Measurements from ENCODE around the gene IGSF6.
"Not testable (repeated sequence)": the region's sequence is repeated elsewhere in the genome, so short reads cannot be mapped to it uniquely, and the experiment has no call there.

IGSF6 gene

GRCh38 chr16:21651515-21651914 is 893 bp downstream of the IGSF6 start:
- DNase-seq, result no peak

GRCh38 chr16:21650521-21650920 is 1.9 kb downstream of the IGSF6 start:
- no peak for DNase-seq

- not testable (repeated sequence) for DNase-seq
Observed at GRCh38 chr16:21649826-21650406, 2.5 kb downstream of the IGSF6 start.

- DNase-seq, result no peak
Observed at GRCh38 chr16:21647562-21648164, 4.7 kb downstream of the IGSF6 start.

GRCh38 chr16:21646721-21647561 is 5.5 kb downstream of the IGSF6 start:
- peak; percentile 88 for DNase-seq

- DNase-seq, result no peak
Observed at GRCh38 chr16:21646091-21646490, 6.3 kb downstream of the IGSF6 start.

GRCh38 chr16:21645261-21645721 is 7.1 kb downstream of the IGSF6 start:
- DNase-seq, result no peak

GRCh38 chr16:21644674-21645073 is 7.7 kb downstream of the IGSF6 start:
- DNase-seq, result no peak

- DNase-seq, result no peak
Observed at GRCh38 chr16:21643785-21644184, 8.6 kb downstream of the IGSF6 start.

GRCh38 chr16:21642861-21643260 is 9.5 kb downstream of the IGSF6 start:
- no peak for DNase-seq

GRCh38 chr16:21641916-21642315 is 10.5 kb downstream of the IGSF6 start:
- no peak for DNase-seq

GRCh38 chr16:21639493-21639892 is 12.9 kb downstream of the IGSF6 start:
- DNase-seq, result no peak

- DNase-seq, result peak; percentile 44
Observed at GRCh38 chr16:21638573-21638975, 13.8 kb downstream of the IGSF6 start.

- DNase-seq, result no peak
Observed at GRCh38 chr16:21637032-21637968, 15.1 kb downstream of the IGSF6 start.

GRCh38 chr16:21635694-21636093 is 16.7 kb downstream of the IGSF6 start:
- not testable (repeated sequence) for DNase-seq

- DNase-seq, result no peak
Observed at GRCh38 chr16:21634216-21634615, 18.2 kb downstream of the IGSF6 start.

- DNase-seq, result not testable (repeated sequence)
Observed at GRCh38 chr16:21631951-21632575, 20.3 kb downstream of the IGSF6 start.

- not testable (repeated sequence) for DNase-seq
Observed at GRCh38 chr16:21631376-21631775, 21.0 kb downstream of the IGSF6 start.

- not testable (repeated sequence) for DNase-seq
Observed at GRCh38 chr16:21630866-21631265, 21.5 kb downstream of the IGSF6 start.

- not testable (repeated sequence) for DNase-seq
Observed at GRCh38 chr16:21629616-21630539, 22.5 kb downstream of the IGSF6 start.

GRCh38 chr16:21628772-21629171 is 23.6 kb downstream of the IGSF6 start:
- no peak for DNase-seq

Data from stimulated activated CD4-positive, alpha-beta T cell treated with anti-CD3 and anti-CD28 coated beads, Interleukin-1b, Interleukin-23, amount 100 ng/mL, for 48 hours (primary cell).